K562 (cell line): ENCODE results near the gene CFAP251. TPM values are rescaled to one million over a fixed set of nuclear protein-coding genes. Genes with fewer than 3 reads are reported as not detected.

Experiments
- ATAC-seq: fragments of 200-7000 bp; cut with Tn5 transposase; 3 replicates; pipeline ENCODE4 v1.9.1; 2020; ENCODE audit warnings: moderate library complexity
- BruUV-seq: library from RNA; stranded (reverse); fragments of 400-500 nt; replicated peaks from 2 replicates; lab custom pipeline; 2021; lab: Mats Ljungman, UMichigan
- CTCF ChIA-PET: fragments of 300-600 bp; formaldehyde crosslinking; extraction: SDS; loops from one replicate; lab custom pipeline; 2021; ENCODE audit warnings: low intra/inter-chr PET ratio; lab: Yijun Ruan, JAX
- POLR2A ChIA-PET: fragments of 300-600, 350-650 bp; sonication (Branson Sonifier 250); formaldehyde crosslinking; extraction: SDS; loops from one replicate; lab custom pipeline; 2021; ENCODE audit warnings: antibody characterized with exemption, inconsistent platforms; lab: Yijun Ruan, JAX
- DNase-seq, 4 experiments: peaks; one replicate each; pipeline versions ENCODE4 v3.0.0 to v3.0.0-alpha.2; 2011 to 2018; ENCODE audit warnings: low spot score in 3 of 4, mixed read lengths in 3 of 4; ENCODE audit errors: extremely low read depth in 1 of 4
- FAIRE-seq: peaks from 2 replicates; lab custom pipeline; 2011; peaks lifted over from hg19 to GRCh38; lab: Jason Lieb, UNC
- H2AFZ ChIP-seq: 2 replicates; pipeline ENCODE4 v1.6.0; 2011; ENCODE audit warnings: low read depth, low read length, control low read depth, inconsistent platforms
- H3K27ac ChIP-seq: fragments of 200-600 bp; 3 replicates; pipeline ENCODE4 v1.8.0; 2011; ENCODE audit warnings: low read depth, mild to moderate bottlenecking, control low read depth, inconsistent platforms, low read length, moderate library complexity, mixed read lengths; ENCODE audit errors: extremely low read depth
- H3K27me3 ChIP-seq, 2 experiments: fragments of 300-600 bp in 1 of 2; 2 replicates in 1 of 2; 3 replicates in 1 of 2; pipeline versions ENCODE4 v1.6.0 to v1.8.0; 2011; ENCODE audit warnings: inconsistent platforms in 2 of 2, low read length in 2 of 2, mild to moderate bottlenecking in 1 of 2, mixed read lengths in 1 of 2, moderate library complexity in 1 of 2; ENCODE audit not compliant: control insufficient read depth in 2 of 2, insufficient read depth in 2 of 2
- H3K36me3 ChIP-seq: fragments of 300-600 bp; 3 replicates; pipeline ENCODE4 v1.8.0; 2011; ENCODE audit warnings: mild to moderate bottlenecking, low read length, inconsistent platforms; ENCODE audit not compliant: control insufficient read depth, insufficient read depth
- H3K4me1 ChIP-seq, 2 experiments: fragments of 200-600 bp in 1 of 2; replicated peaks in 1 of 2; 2 replicates in 1 of 2; 3 replicates in 1 of 2; pipeline versions ENCODE4 v1.5.1 to v1.8.0; 2011; ENCODE audit warnings: inconsistent platforms in 2 of 2, low read length in 2 of 2, mild to moderate bottlenecking in 1 of 2, mixed read lengths in 1 of 2, moderate library complexity in 1 of 2; ENCODE audit not compliant: control insufficient read depth in 2 of 2, insufficient read depth in 2 of 2
- H3K4me2 ChIP-seq: 2 replicates; pipeline ENCODE4 v1.6.1; 2011; ENCODE audit warnings: low read length, control low read depth, inconsistent platforms, mixed read lengths; ENCODE audit not compliant: insufficient read depth
- H3K4me3 ChIP-seq: fragments of 200-600 bp; sonication (generic), shearing (Covaris generic); 2 replicates; pipeline ENCODE4 v1.5.1; 2016; ENCODE audit warnings: control low read depth, inconsistent platforms
- H3K79me2 ChIP-seq: fragments of 200-600 bp; 3 replicates; pipeline ENCODE4 v1.8.0; 2011; ENCODE audit warnings: low read length, inconsistent platforms; ENCODE audit not compliant: control insufficient read depth, insufficient read depth
- H3K9ac ChIP-seq, 2 experiments: 2 replicates each; pipeline versions ENCODE4 v1.6.0 to v1.6.1; 2011; ENCODE audit warnings: low read depth in 2 of 2, low read length in 2 of 2, control low read depth in 1 of 2, inconsistent platforms in 1 of 2, mild to moderate bottlenecking in 1 of 2, mixed read lengths in 1 of 2; ENCODE audit not compliant: insufficient read depth in 1 of 2
- H3K9me1 ChIP-seq: one replicate; pipeline ENCODE4 v1.6.0; 2011; ENCODE audit warnings: inconsistent platforms, mild to moderate bottlenecking, low read length, moderate library complexity; ENCODE audit not compliant: control insufficient read depth, insufficient read depth
- H3K9me3 ChIP-seq: replicated peaks from 2 replicates; pipeline ENCODE4 v1.5.1; 2011; ENCODE audit warnings: low read depth, low read length, inconsistent platforms; ENCODE audit not compliant: control insufficient read depth, insufficient read depth
- H4K20me1 ChIP-seq: replicated peaks from 2 replicates; pipeline ENCODE4 v1.6.1; 2011; ENCODE audit warnings: low read length, inconsistent platforms, mixed read lengths; ENCODE audit not compliant: control insufficient read depth, insufficient read depth
- ATF1 ChIP-seq, 2 experiments: fragments of 450-650 bp in 1 of 2; IDR thresholded peaks; 2 replicates each; pipeline ENCODE4 v1.6.1; 2016; ENCODE audit warnings: missing compliant biosample characterization in 1 of 2, missing genetic modification characterization in 1 of 2
- BCLAF1 ChIP-seq, 2 experiments: fragments of 450-650 bp in 1 of 2; IDR thresholded peaks; 2 replicates each; pipeline ENCODE4 v1.6.1; 2011 to 2017; ENCODE audit warnings: low read depth in 2 of 2, antibody characterized with exemption in 1 of 2, borderline replicate concordance in 1 of 2, low read length in 1 of 2, mild to moderate bottlenecking in 1 of 2, mixed read lengths in 1 of 2; ENCODE audit not compliant: control insufficient read depth in 1 of 2
- FOXJ3 ChIP-seq: sonication (generic); formaldehyde crosslinking; IDR thresholded peaks from 2 replicates; pipeline ENCODE4 v1.4.0; 2020; ENCODE audit warnings: mild to moderate bottlenecking, missing genetic modification reagents
- GTF2E2 ChIP-seq: fragments of 200-800 bp; sonication (Bioruptor generic); IDR thresholded peaks from 2 replicates; pipeline ENCODE4 v1.6.1; 2016; ENCODE audit warnings: missing genetic modification characterization, missing compliant biosample characterization
- HMBOX1 ChIP-seq: sonication (generic); IDR thresholded peaks from 2 replicates; pipeline ENCODE4 v1.6.1; 2016
- KLF1 ChIP-seq: fragments of 450-650 bp; IDR thresholded peaks from 2 replicates; pipeline ENCODE4 v1.6.1; 2016; ENCODE audit warnings: missing genetic modification characterization, missing compliant biosample characterization
- MXD1 ChIP-seq: fragments of 250-450 bp; sonication (Bioruptor Pico); IDR thresholded peaks from 2 replicates; pipeline ENCODE4 v1.8.0; 2021; ENCODE audit warnings: borderline replicate concordance, mild to moderate bottlenecking, moderate library complexity; ENCODE audit not compliant: poor library complexity, severe bottlenecking
- NR3C1 ChIP-seq: sonication (generic); formaldehyde crosslinking; IDR thresholded peaks from 2 replicates; pipeline ENCODE4 v1.8.1; 2022; ENCODE audit warnings: missing genetic modification reagents
- PTBP1 ChIP-seq: fragments of 200-400 bp; formaldehyde crosslinking; IDR thresholded peaks from 2 replicates; pipeline ENCODE4 v1.6.1; 2017; ENCODE audit warnings: low read depth, low read length
- RBBP5 ChIP-seq: fragments of 200-600 bp; sonication (generic); IDR thresholded peaks from 2 replicates; pipeline ENCODE4 v1.6.1; 2012; ENCODE audit warnings: borderline replicate concordance, mild to moderate bottlenecking, low read length, control low read depth, inconsistent platforms; ENCODE audit not compliant: insufficient read depth, poor library complexity, severe bottlenecking
- THAP7 ChIP-seq: fragments of 250-450 bp; sonication (Bioruptor Pico); IDR thresholded peaks from 2 replicates; pipeline ENCODE4 v1.5.0; 2021
- WHSC1 ChIP-seq: IDR thresholded peaks from one replicate; pipeline ENCODE4 v1.6.1; 2012; ENCODE audit warnings: low read length, control low read depth, inconsistent platforms
- YBX1 ChIP-seq: fragments of 450-650 bp; IDR thresholded peaks from 2 replicates; pipeline ENCODE4 v1.7.1; 2016; ENCODE audit warnings: mild to moderate bottlenecking
- ZBTB34 ChIP-seq: fragments of 250-450 bp; sonication (Bioruptor Pico); IDR thresholded peaks from 2 replicates; pipeline ENCODE4 v1.8.0; 2021; ENCODE audit warnings: mild to moderate bottlenecking, moderate library complexity
- ZFP1 ChIP-seq: fragments of 450-650 bp; formaldehyde crosslinking; IDR thresholded peaks from 2 replicates; pipeline ENCODE4 v1.4.0; 2020; ENCODE audit warnings: mild to moderate bottlenecking, mixed read lengths
- ZNF644 ChIP-seq: fragments of 200-800 bp; sonication (Bioruptor generic); IDR thresholded peaks from 2 replicates; pipeline ENCODE4 v1.6.1; 2016; ENCODE audit warnings: low read depth, missing genetic modification characterization, missing compliant biosample characterization
- WGBS: fragments of 100-300 bp; shearing (Covaris generic); methylation state at CpG from one replicate; pipeline ENCODE4 v1.1.6; 2016; ENCODE audit warnings: low coverage, mixed read lengths; ENCODE audit not compliant: insufficient coverage; ENCODE audit errors: missing lambda C conversion rate; 5-methylcytosine and 5-hydroxymethylcytosine counted together
- in situ Hi-C: fragments of 300-500 bp; cut with MboI; formaldehyde crosslinking; loops from 4 replicates; pipeline ENCODE4 v1.15.0; 2018; ENCODE audit warnings: inconsistent platforms, mixed read lengths
- intact Hi-C: fragments of 100-400 bp; cut with micrococcal nuclease; formaldehyde crosslinking; loops from 2 replicates; pipeline ENCODE4 v1.14.2; 2022
- polyA plus RNA-seq, 8 experiments: library from polyadenylated mRNA; depleted of rRNA in 4 of 8; stranded (reverse) in 5 of 8; unstranded in 3 of 8; fragments of >200 nt; fragmentation: Nextera tagmentation in 2 of 8; fragmentation: Illumina TruSeq in 1 of 8; extraction: Ambion mirVana in 2 of 8; extraction: Trizol in 1 of 8; gene quantifications; 2 replicates each; pipeline versions ENCODE4 v1.2.1 to v1.2.3, GENCODE V29; 2011 to 2014; ENCODE audit warnings: inconsistent platforms in 1 of 8, missing spikeins in 1 of 8
- total RNA-seq, 7 experiments: library from RNA; depleted of rRNA in 6 of 7; stranded (reverse); fragments of >200 nt in 6 of 7; fragmentation: Illumina TruSeq in 2 of 7; extraction: Trizol in 2 of 7; gene quantifications; 2 replicates each; pipeline versions ENCODE4 v1.2.1 to v1.2.3, GENCODE V29; 2011 to 2021; ENCODE audit warnings: low replicate concordance in 1 of 7

CFAP251 gene
- total and polyA plus RNA-seq, 9 of the 15 experiments (the other 6 are each of a cell fraction or from before 2014, with no cell fraction given): 16.6 to 31.0 (median 19.1) TPM

- no peak for DNase-seq
- POLR2A ChIA-PET: interaction anchor here (1.0 kb wide), 1 partner anchor 10 kb away, joined by 3 read pairs; no protein-coding TSS in a partner anchor
- in situ Hi-C loops: no loop called here
- TF ChIP-seq PTBP1: no peak
- TF ChIP-seq NR3C1 (CRISPR knock-in tag): no peak
- TF ChIP-seq FOXJ3 (CRISPR knock-in tag): no peak
- no peak for TF ChIP-seq GTF2E2 (tag)
- TF ChIP-seq ZNF644: no peak
- no peak for TF ChIP-seq HMBOX1
- no peak for TF ChIP-seq ATF1 (CRISPR knock-in tag; IDR thresholded peaks at IDR 0.05)
- no peak for TF ChIP-seq ATF1 (tag; IDR thresholded peaks at IDR 0.05)
- no peak for TF ChIP-seq RBBP5
- TF ChIP-seq MXD1 (CRISPR knock-in tag): no peak
- no peak for TF ChIP-seq YBX1
- no peak for TF ChIP-seq ZFP1
- no peak for TF ChIP-seq WHSC1
- no peak for TF ChIP-seq KLF1 (tag)
- TF ChIP-seq THAP7 (CRISPR knock-in tag): no peak
- TF ChIP-seq ZBTB34 (CRISPR knock-in tag): no peak
- no peak for TF ChIP-seq BCLAF1 (IDR thresholded peaks at IDR 0.05; ENCODE audit: borderline replicate concordance in 1 of 2, control insufficient read depth in 1 of 2, low read depth in 2 of 2, low read length in 1 of 2)
Measured at GRCh38 chr12:122014781-122015180, 96.4 kb downstream of the CFAP251 start.

More at GRCh38 chr12:122014781-122015180, 96.4 kb downstream of the CFAP251 start:
- peaks cover 5% of the 10 kb centered on the region; the same call in 1 of the 2 replicates for H3K9me3 ChIP-seq
- H4K20me1 ChIP-seq: no peaks in the 10 kb centered on the region
- H3K79me2 ChIP-seq: no peaks in the 10 kb centered on the region
- H3K4me1 ChIP-seq: peaks cover 2 to 5% of the 10 kb centered on the region in 2 experiments
- no peak overlapping the region for H3K4me2 ChIP-seq
- H3K27me3 ChIP-seq: no peaks in the 10 kb centered on the region; a peak in 1 of 5 replicates
- H3K27ac ChIP-seq: no peak overlapping the region
- no peaks in the 10 kb centered on the region for H3K36me3 ChIP-seq
- intact Hi-C loops: no loop called here
- CTCF ChIA-PET: interaction anchor here (0.6 kb wide), 1 partner anchor 548 kb away, joined by 4 read pairs; no protein-coding TSS in a partner anchor
- ATAC-seq (no peak), FAIRE-seq (no peak)
- no peak overlapping the region for H3K9ac ChIP-seq
- no peak overlapping the region for H2AFZ ChIP-seq
- H3K9me1 ChIP-seq: no peaks in the 10 kb centered on the region
- 66% methylated on average over 5 of the region's 5 CpGs for WGBS
- BruUV-seq: no TSS peak
- H3K4me3 ChIP-seq: no peak overlapping the region
